Mesangial cell (primary cell): ENCODE data around the gene TOMM20L. TPM values are rescaled to one million over a fixed set of nuclear protein-coding genes. Genes with fewer than 3 reads are reported as not detected.

Experiments used
- total RNA-seq: library from RNA; depleted of rRNA; stranded (reverse); fragments of >200 nt; gene quantifications from 2 replicates; pipeline ENCODE4 v1.2.3, GENCODE V29; 2015

The TOMM20L gene
- not detected in 2 replicates for total RNA-seq

DNA sequence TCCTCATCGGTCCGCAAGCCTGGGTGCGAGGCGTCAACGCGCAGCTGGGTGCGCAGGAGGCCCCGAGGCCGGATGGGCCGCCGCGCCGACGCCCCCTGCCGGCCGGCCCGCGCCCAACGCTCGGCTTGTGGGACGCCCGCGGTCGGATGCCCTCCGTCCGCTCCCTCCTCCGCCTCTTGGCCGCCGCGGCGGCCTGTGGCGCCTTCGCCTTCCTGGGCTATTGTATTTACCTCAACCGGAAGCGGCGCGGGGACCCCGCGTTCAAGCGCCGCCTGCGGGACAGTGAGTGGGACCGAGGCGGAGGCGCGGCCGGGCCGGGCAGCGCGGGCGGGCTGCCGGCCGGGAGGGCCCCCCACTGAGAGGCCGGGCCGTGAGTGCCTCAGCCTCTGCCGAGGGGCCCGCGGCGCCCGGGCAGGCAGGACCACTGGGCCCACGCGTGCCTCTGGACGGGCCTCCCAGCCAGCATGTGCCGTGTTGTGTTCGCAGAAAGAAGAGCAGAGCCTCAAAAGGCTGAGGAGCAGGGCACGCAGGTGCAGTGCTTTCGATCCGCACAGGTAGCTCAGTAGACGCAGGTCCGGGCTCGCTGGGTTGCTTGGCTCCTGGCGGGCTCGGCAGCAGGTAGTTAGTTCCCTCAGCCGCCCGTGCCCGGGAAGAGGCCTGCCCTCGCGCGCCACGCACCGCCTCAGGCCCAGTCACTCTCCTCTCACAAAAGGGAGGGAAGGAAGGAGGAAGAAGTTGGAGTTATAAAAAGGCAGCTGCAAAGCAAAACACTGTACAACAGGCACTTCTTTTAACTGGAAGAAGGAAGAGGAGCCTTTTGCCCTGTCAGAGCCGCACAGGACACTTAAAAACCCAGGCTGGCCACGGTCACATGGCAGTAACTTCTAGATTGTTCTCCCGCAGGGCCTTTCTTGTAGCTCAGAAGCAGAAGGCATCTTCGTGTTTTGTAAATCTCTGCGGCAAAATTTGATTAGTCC, at the start of gene TOMM20L:
TOMM20L (plus strand) TSS at position 119 of the 977 bp plus-strand sequence; CDS start at position 147, 28 bp downstream.

DNA sequence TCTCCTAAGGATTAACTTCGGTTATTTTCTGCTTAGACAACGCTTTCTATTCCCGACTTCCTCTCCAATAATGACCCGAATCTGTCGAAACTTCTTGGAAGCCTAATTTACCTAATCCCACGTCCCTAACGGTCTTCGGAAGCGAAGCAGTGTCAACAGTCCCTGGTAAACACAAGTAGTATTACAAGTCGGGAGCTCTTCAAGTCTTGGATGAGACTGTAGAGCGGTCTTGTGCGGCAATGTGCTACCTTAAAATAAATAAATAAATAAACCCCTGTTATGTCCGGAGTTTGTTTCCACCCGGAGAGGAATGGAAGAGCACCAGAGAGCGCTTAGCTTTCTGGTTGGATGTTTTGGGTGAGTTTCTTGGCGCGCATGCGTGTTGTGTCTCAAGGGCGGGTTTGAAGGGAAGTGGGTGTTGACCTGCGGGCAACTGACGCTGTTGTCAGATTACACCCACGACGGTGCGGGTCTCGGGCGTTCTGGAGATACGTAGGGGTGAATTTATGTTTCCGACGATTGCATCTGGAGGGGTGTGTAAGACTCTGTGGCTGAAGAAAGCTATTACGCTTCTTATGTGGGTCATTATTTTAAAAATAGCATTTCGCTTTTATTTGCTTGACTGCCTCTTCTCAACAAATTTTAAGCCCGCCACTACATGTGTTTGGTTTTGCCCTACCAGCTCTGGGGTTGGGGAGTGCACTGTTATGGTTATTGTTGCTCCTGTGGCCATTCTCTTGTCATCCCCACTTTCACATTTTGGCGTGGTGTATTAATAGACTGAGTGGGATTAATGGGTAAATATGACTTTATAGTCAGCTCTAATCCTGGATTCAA, 31.8 kb downstream of the TOMM20L start, which contains the start of the genes KIAA0586 and TIMM9:
KIAA0586 (plus strand) TSS at position 439 of the 837 bp plus-strand sequence. CDS start 546 bp downstream, outside the sequence.
TIMM9 (minus strand) TSS at position 251 of the 837 bp plus-strand sequence. CDS start 15,586 bp downstream, outside the sequence.

Other genes with a start within 250 kb of the TOMM20L start
- gene ARMH4, start 243.7 kb upstream of the TOMM20L start, total RNA-seq = 10.3 and 15.8 TPM in 2 replicates
- 47.9 and 58.1 TPM in 2 replicates for gene ACTR10, start 195.8 kb upstream of the TOMM20L start, total RNA-seq
- gene PSMA3, start 151.1 kb upstream of the TOMM20L start, total RNA-seq = 59.2 and 148 TPM in 2 replicates
- gene ARID4A, start 97.4 kb upstream of the TOMM20L start, total RNA-seq = 0.98 and 5.2 TPM in 2 replicates
- gene TIMM9, start 31.6 kb downstream of the TOMM20L start, total RNA-seq = 41.5 and 51.8 TPM in 2 replicates
- gene KIAA0586, start 31.8 kb downstream of the TOMM20L start, total RNA-seq = 8.9 and 16.3 TPM in 2 replicates
- gene DACT1, start 242.0 kb downstream of the TOMM20L start, total RNA-seq = 7.0 and 9.1 TPM in 2 replicates